Measurements from ENCODE around the gene FCHSD1.

Gene FCHSD1

GRCh38 chr5:141650851-141651727 is at the start of gene FCHSD1:
Gene FCHSD1 (minus strand): TSS chr5:141651418. CDS start chr5:141651368, 50 bp downstream.
- H3K4me1 Mint-ChIP-seq: peaks cover 39% of the 10 kb centered on the region
- ATAC-seq: peak; percentile 98
- H3K9me3 Mint-ChIP-seq: no peaks in the 10 kb centered on the region
- H3K27ac Mint-ChIP-seq: peak within 1 kb of the TSS; percentile 87
- H3K4me3 Mint-ChIP-seq: peak within 1 kb of the TSS; percentile 99
- H3K27me3 Mint-ChIP-seq: peaks cover 8% of the 10 kb centered on the region
- peaks cover 15% of the 10 kb centered on the region for H3K36me3 Mint-ChIP-seq

- Mint-ChIP-seq H3K27me3 (peaks cover 17% of the 10 kb centered on the region), H3K4me1 (peaks cover 20% of the 10 kb centered on the region), H3K27ac (no peak overlapping the region), H3K4me3 (no peak overlapping the region), H3K9me3 (no peaks in the 10 kb centered on the region), H3K36me3 (no peaks in the 10 kb centered on the region)
- ATAC-seq: no peak
These were observed 46.4 kb upstream of the FCHSD1 start for GRCh38 chr5:141697586-141697985.

- Mint-ChIP-seq H3K9me3 (no peaks in the 10 kb centered on the region), H3K27me3 (peaks cover 25% of the 10 kb centered on the region), H3K36me3 (no peaks in the 10 kb centered on the region), H3K4me1 (peaks cover 19% of the 10 kb centered on the region), H3K4me3 (no peak overlapping the region), H3K27ac (no peak overlapping the region)
- ATAC-seq: no peak
These were observed 45.2 kb upstream of the FCHSD1 start for GRCh38 chr5:141696431-141696830.

GRCh38 chr5:141695627-141696215 is 44.5 kb upstream of the FCHSD1 start:
- H3K27ac Mint-ChIP-seq: no peak overlapping the region
- no peak for ATAC-seq
- no peak overlapping the region for H3K4me3 Mint-ChIP-seq
- no peaks in the 10 kb centered on the region for H3K9me3 Mint-ChIP-seq
- H3K4me1 Mint-ChIP-seq: peaks cover 14% of the 10 kb centered on the region
- no peaks in the 10 kb centered on the region for H3K36me3 Mint-ChIP-seq
- H3K27me3 Mint-ChIP-seq: peaks cover 25% of the 10 kb centered on the region

- no peaks in the 10 kb centered on the region for H3K9me3 Mint-ChIP-seq
- no peaks in the 10 kb centered on the region for H3K36me3 Mint-ChIP-seq
- H3K4me1 Mint-ChIP-seq: peaks cover 14% of the 10 kb centered on the region
- no peak overlapping the region for H3K27ac Mint-ChIP-seq
- peaks cover 25% of the 10 kb centered on the region for H3K27me3 Mint-ChIP-seq
- no peak for ATAC-seq
- no peak overlapping the region for H3K4me3 Mint-ChIP-seq
These were observed 43.3 kb upstream of the FCHSD1 start for GRCh38 chr5:141694479-141694878.

GRCh38 chr5:141692919-141693725 is 41.9 kb upstream of the FCHSD1 start:
- H3K27me3 Mint-ChIP-seq: peaks cover 25% of the 10 kb centered on the region
- H3K4me1 Mint-ChIP-seq: peaks cover 14% of the 10 kb centered on the region
- H3K9me3 Mint-ChIP-seq: no peaks in the 10 kb centered on the region
- no peak for ATAC-seq
- H3K27ac Mint-ChIP-seq: peak overlapping the region; percentile 42
- peak overlapping the region; percentile 76 for H3K4me3 Mint-ChIP-seq
- H3K36me3 Mint-ChIP-seq: no peaks in the 10 kb centered on the region

- Mint-ChIP-seq H3K27ac (peak overlapping the region; percentile 42), H3K4me3 (peak overlapping the region; percentile 76), H3K4me1 (peaks cover 14% of the 10 kb centered on the region), H3K9me3 (no peaks in the 10 kb centered on the region), H3K27me3 (peaks cover 25% of the 10 kb centered on the region), H3K36me3 (no peaks in the 10 kb centered on the region)
- no peak for ATAC-seq
These were observed 41.3 kb upstream of the FCHSD1 start for GRCh38 chr5:141692533-141692888.

- H3K36me3 Mint-ChIP-seq: no peaks in the 10 kb centered on the region
- ATAC-seq: peak; percentile 85
- peaks cover 14% of the 10 kb centered on the region for H3K4me1 Mint-ChIP-seq
- H3K27me3 Mint-ChIP-seq: peaks cover 25% of the 10 kb centered on the region
- peak overlapping the region; percentile 42 for H3K27ac Mint-ChIP-seq
- no peaks in the 10 kb centered on the region for H3K9me3 Mint-ChIP-seq
- peak overlapping the region; percentile 76 for H3K4me3 Mint-ChIP-seq
These were observed 40.8 kb upstream of the FCHSD1 start for GRCh38 chr5:141691867-141692532.

GRCh38 chr5:141691286-141691866 is 40.2 kb upstream of the FCHSD1 start:
- Mint-ChIP-seq H3K4me3 (no peak overlapping the region), H3K36me3 (no peaks in the 10 kb centered on the region), H3K4me1 (peaks cover 14% of the 10 kb centered on the region), H3K9me3 (no peaks in the 10 kb centered on the region), H3K27me3 (peaks cover 25% of the 10 kb centered on the region), H3K27ac (no peak overlapping the region)
- ATAC-seq: no peak

- no peak overlapping the region for H3K4me3 Mint-ChIP-seq
- peaks cover 22% of the 10 kb centered on the region for H3K4me1 Mint-ChIP-seq
- no peak for ATAC-seq
- H3K9me3 Mint-ChIP-seq: no peaks in the 10 kb centered on the region
- H3K27me3 Mint-ChIP-seq: peaks cover under 1% of the 10 kb centered on the region
- H3K27ac Mint-ChIP-seq: no peak overlapping the region
- no peaks in the 10 kb centered on the region for H3K36me3 Mint-ChIP-seq
These were observed 35.6 kb upstream of the FCHSD1 start for GRCh38 chr5:141686648-141687416.

- Mint-ChIP-seq H3K9me3 (no peaks in the 10 kb centered on the region), H3K36me3 (no peaks in the 10 kb centered on the region), H3K27me3 (no peaks in the 10 kb centered on the region), H3K27ac (no peak overlapping the region), H3K4me3 (no peak overlapping the region), H3K4me1 (peaks cover 26% of the 10 kb centered on the region)
- ATAC-seq: no peak
These were observed 34.4 kb upstream of the FCHSD1 start for GRCh38 chr5:141685591-141685990.

GRCh38 chr5:141683596-141684141 is 32.5 kb upstream of the FCHSD1 start:
- Mint-ChIP-seq H3K9me3 (no peaks in the 10 kb centered on the region), H3K36me3 (no peaks in the 10 kb centered on the region), H3K4me1 (peaks cover 26% of the 10 kb centered on the region), H3K4me3 (no peak overlapping the region), H3K27ac (no peak overlapping the region), H3K27me3 (no peaks in the 10 kb centered on the region)
- no peak for ATAC-seq

GRCh38 chr5:141681695-141682641 is 30.8 kb upstream of the FCHSD1 start, which contains the start of gene ARAP3:
Gene ARAP3 (minus strand): TSS chr5:141682230. CDS start chr5:141680486, 1,744 bp downstream.
- Mint-ChIP-seq H3K4me1 (peaks cover 26% of the 10 kb centered on the region), H3K27me3 (peaks cover 8% of the 10 kb centered on the region), H3K4me3 (peak within 1 kb of the TSS; percentile 72), H3K27ac (no peak within 1 kb of the TSS), H3K9me3 (no peaks in the 10 kb centered on the region), H3K36me3 (no peaks in the 10 kb centered on the region)
- peak; percentile 76 for ATAC-seq

All from stimulated activated memory B cell treated with anti-CD40 and anti-IgM and Interleukin-4, amounts not matched to agents 10 μg/mL and 1 μg/mL and 100 μg/mL, for 72 hours (primary cell).